Stimulated activated naive B cell treated with anti-CD40 and anti-IgM and Interleukin-4, amounts not matched to agents 10 μg/mL and 1 μg/mL and 100 μg/mL, for 72 hours (primary cell): Measurements from ENCODE around the gene TSPAN15.

ENCODE experiments used
- ATAC-seq, 2 donors: fragments of 150-1000 bp; cut with Tn5 transposase; replicated peaks; 2 replicates each; pipeline ENCODE4 v1.10.0; 2021; ENCODE audit warnings: moderate library complexity in 1 of 2
- DNase-seq: peaks from one replicate; pipeline ENCODE4 v3.0.0; 2021
- H3K27ac Mint-ChIP-seq: one replicate; pipeline ENCODE4 v1.8.0; 2022; ENCODE audit warnings: mild to moderate bottlenecking, mixed read lengths
- H3K27me3 Mint-ChIP-seq, 2 donors: one replicate each; pipeline ENCODE4 v1.8.0; 2022; ENCODE audit warnings: mixed read lengths in 2 of 2
- H3K36me3 Mint-ChIP-seq, 2 donors: one replicate each; pipeline ENCODE4 v1.8.0; 2022; ENCODE audit warnings: mixed read lengths in 2 of 2, mild to moderate bottlenecking in 1 of 2
- H3K4me1 Mint-ChIP-seq, 2 donors: one replicate each; pipeline ENCODE4 v1.8.0; 2022; ENCODE audit warnings: mixed read lengths in 2 of 2, mild to moderate bottlenecking in 1 of 2
- H3K4me3 Mint-ChIP-seq, 2 donors: one replicate each; pipeline ENCODE4 v1.8.0; 2022; ENCODE audit warnings: mild to moderate bottlenecking in 2 of 2, mixed read lengths in 2 of 2, moderate library complexity in 1 of 2
- H3K9me3 Mint-ChIP-seq, 2 donors: one replicate each; pipeline ENCODE4 v1.8.0; 2022; ENCODE audit warnings: mixed read lengths in 2 of 2, mild to moderate bottlenecking in 1 of 2

Gene TSPAN15

GRCh38 chr10:69451209-69451783 lies at the start of gene TSPAN15:
TSS of gene TSPAN15 (plus strand) at chr10:69451465. CDS start at chr10:69451595, 130 bp downstream.
- DNase-seq, result peak; percentile 62
- Mint-ChIP-seq H3K9me3 (no peaks in the 10 kb centered on the region), H3K36me3 (peaks cover 0 to 1% of the 10 kb centered on the region in 2 donors), H3K4me3 (peak within 1 kb of the TSS; percentile 82 to 92), H3K27ac (peak within 1 kb of the TSS; percentile 53), H3K4me1 (peaks cover 7 to 10% of the 10 kb centered on the region in 2 donors), H3K27me3 (peaks cover 25 to 48% of the 10 kb centered on the region in 2 donors)
- ATAC-seq, result peak; percentile 92 to 94

- Mint-ChIP-seq H3K9me3 (no peaks in the 10 kb centered on the region), H3K27ac (peak overlapping the region; percentile 47), H3K4me3 (no peak overlapping the region), H3K36me3 (peaks cover 44 to 48% of the 10 kb centered on the region in 2 donors), H3K4me1 (peaks cover 0 to 6% of the 10 kb centered on the region in 2 donors), H3K27me3 (no peaks in the 10 kb centered on the region)
- ATAC-seq (no peak), DNase-seq (no peak)
Observed at GRCh38 chr10:69402386-69402785, 48.9 kb upstream of the TSPAN15 start.

- Mint-ChIP-seq H3K27ac (no peak overlapping the region), H3K27me3 (no peaks in the 10 kb centered on the region), H3K9me3 (no peaks in the 10 kb centered on the region), H3K4me3 (no peak overlapping the region), H3K4me1 (peaks cover 4 to 11% of the 10 kb centered on the region in 2 donors), H3K36me3 (peaks cover 44 to 47% of the 10 kb centered on the region in 2 donors)
- no peak for DNase-seq
- no peak for ATAC-seq
Observed at GRCh38 chr10:69403066-69403465, 48.2 kb upstream of the TSPAN15 start.

DNA sequence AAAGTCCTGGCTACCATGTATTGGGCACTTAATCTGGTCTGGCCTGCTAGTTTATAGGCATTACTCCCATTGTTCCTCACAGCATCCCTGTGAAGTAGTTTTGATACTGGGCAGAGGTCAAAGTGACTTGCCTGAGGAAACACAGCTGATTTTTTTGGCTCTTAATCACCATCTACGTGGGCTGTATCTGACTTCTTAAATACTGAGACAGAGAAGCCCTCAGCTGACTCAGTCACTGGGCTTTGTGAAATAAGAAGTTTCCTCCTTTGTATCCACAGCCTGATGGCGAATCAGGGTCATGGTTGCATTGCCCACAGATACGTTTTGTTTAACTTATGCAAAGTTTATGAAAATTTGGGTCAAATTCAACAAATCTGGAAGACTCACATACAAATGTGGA lies 47.7 kb upstream of the TSPAN15 start:
- no peak for DNase-seq
- H3K9me3 Mint-ChIP-seq, result no peaks in the 10 kb centered on the region
- H3K27ac Mint-ChIP-seq, result no peak overlapping the region
- no peak overlapping the region for H3K4me3 Mint-ChIP-seq
- H3K27me3 Mint-ChIP-seq, result no peaks in the 10 kb centered on the region
- ATAC-seq, result no peak
- peaks cover 7 to 16% of the 10 kb centered on the region in 2 donors for H3K4me1 Mint-ChIP-seq
- peaks cover 42 to 43% of the 10 kb centered on the region in 2 donors for H3K36me3 Mint-ChIP-seq

DNA sequence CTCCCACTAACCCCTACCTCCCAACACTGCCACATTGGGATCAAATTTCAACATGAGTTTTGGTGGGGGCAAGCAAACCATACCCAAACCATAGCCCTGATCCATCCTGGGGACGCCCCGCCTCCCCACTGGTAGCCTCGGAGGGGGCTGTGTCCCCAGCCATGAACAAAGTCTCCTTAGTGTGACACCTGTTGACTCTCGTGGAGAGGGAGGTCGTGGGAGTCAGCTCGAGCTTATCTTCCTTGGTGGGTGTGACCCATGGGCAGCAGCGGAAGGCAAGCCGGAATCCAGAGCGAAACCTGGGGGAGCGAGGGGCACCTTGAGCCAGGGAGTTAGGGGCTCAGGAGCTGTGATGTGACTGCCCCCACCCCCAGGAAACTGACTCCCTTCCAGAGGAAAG lies 46.5 kb upstream of the TSPAN15 start:
- no peak for DNase-seq
- Mint-ChIP-seq H3K27me3 (no peaks in the 10 kb centered on the region), H3K4me1 (peaks cover 9 to 25% of the 10 kb centered on the region in 2 donors), H3K9me3 (no peaks in the 10 kb centered on the region), H3K4me3 (no peak overlapping the region), H3K36me3 (peaks cover 33 to 36% of the 10 kb centered on the region in 2 donors), H3K27ac (no peak overlapping the region)
- no peak for ATAC-seq

DNA sequence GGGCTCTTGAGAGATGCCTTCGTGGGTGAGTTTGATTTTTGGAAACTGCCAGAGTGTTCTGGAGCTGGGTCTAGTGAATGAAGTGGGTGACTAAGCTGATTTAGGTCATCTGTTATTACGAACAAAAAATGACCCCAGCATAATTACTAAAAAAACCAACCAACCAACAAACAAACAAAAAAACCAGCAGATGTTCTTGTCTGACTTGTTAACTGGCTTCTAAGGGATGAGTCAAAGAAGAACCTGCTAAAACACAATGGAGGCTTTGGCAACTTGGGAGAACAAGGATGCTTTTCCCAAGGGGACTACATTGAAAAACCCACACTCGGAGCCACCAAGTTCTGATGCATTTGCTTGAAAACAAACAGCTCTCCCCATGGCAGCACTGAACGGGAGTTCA lies 46.0 kb upstream of the TSPAN15 start:
- no peaks in the 10 kb centered on the region for H3K27me3 Mint-ChIP-seq
- peaks cover 31 to 36% of the 10 kb centered on the region in 2 donors for H3K36me3 Mint-ChIP-seq
- no peak overlapping the region for H3K4me3 Mint-ChIP-seq
- peaks cover 12 to 30% of the 10 kb centered on the region in 2 donors for H3K4me1 Mint-ChIP-seq
- ATAC-seq, result no peak
- no peak overlapping the region for H3K27ac Mint-ChIP-seq
- no peaks in the 10 kb centered on the region for H3K9me3 Mint-ChIP-seq
- no peak for DNase-seq

- DNase-seq (no peak), ATAC-seq (no peak)
- Mint-ChIP-seq H3K9me3 (no peaks in the 10 kb centered on the region), H3K4me1 (peaks cover 17 to 41% of the 10 kb centered on the region in 2 donors), H3K36me3 (peaks cover 20 to 27% of the 10 kb centered on the region in 2 donors), H3K27ac (no peak overlapping the region), H3K27me3 (no peaks in the 10 kb centered on the region), H3K4me3 (no peak overlapping the region)
Observed at GRCh38 chr10:69406302-69406811, 44.9 kb upstream of the TSPAN15 start.

DNA sequence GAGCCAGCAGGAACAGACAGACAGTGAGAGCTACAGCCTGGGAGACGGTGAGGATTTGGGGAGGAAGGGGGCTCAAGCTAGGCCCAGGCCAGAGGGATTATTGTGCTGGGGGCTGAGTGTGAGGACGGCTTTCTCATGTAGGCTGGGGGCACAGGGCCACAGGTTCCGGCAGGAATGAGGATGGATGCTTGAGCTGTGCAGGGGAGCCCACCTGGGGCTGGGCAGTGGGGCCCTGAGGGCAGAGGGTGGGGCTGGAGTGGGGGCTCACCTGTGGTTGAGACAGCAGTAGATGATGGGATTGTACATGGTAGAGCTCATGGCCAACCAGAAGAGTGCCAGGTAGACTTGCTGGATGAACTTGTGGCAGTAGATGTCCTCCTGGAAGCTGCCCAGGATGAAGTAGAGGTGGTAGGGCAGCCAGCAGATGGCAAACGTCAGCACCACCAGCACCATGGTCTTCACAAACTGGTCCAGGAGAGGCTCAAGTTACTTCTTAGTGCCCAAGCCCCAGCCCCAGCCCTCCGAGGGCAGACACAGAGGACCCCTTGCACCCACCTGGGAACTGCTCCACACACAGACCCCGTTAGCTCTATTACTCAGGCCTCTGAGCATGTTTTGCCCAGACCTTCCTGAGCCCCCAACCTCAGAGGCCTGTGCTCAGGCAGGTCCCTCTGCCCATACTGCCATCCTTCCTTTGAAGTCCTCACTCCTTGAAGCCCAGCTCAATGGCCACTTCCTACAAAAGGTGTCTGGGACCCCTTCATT lies 44.3 kb upstream of the TSPAN15 start:
- Mint-ChIP-seq H3K4me1 (peaks cover 17 to 42% of the 10 kb centered on the region in 2 donors), H3K9me3 (no peaks in the 10 kb centered on the region), H3K36me3 (peaks cover 16 to 21% of the 10 kb centered on the region in 2 donors), H3K27me3 (no peaks in the 10 kb centered on the region), H3K4me3 (no peak overlapping the region), H3K27ac (peak overlapping the region; percentile 5)
- no peak for DNase-seq
- ATAC-seq, result no peak

- ATAC-seq, result no peak
- no peaks in the 10 kb centered on the region for H3K27me3 Mint-ChIP-seq
- H3K27ac Mint-ChIP-seq, result peak overlapping the region; percentile 80
- no peaks in the 10 kb centered on the region for H3K9me3 Mint-ChIP-seq
- no peak for DNase-seq
- H3K36me3 Mint-ChIP-seq, result peaks cover 11 to 13% of the 10 kb centered on the region in 2 donors
- peak overlapping the region; percentile 18 to 70 for H3K4me3 Mint-ChIP-seq
- peaks cover 17 to 42% of the 10 kb centered on the region in 2 donors for H3K4me1 Mint-ChIP-seq
Observed at GRCh38 chr10:69407621-69408301, 43.5 kb upstream of the TSPAN15 start.

DNA sequence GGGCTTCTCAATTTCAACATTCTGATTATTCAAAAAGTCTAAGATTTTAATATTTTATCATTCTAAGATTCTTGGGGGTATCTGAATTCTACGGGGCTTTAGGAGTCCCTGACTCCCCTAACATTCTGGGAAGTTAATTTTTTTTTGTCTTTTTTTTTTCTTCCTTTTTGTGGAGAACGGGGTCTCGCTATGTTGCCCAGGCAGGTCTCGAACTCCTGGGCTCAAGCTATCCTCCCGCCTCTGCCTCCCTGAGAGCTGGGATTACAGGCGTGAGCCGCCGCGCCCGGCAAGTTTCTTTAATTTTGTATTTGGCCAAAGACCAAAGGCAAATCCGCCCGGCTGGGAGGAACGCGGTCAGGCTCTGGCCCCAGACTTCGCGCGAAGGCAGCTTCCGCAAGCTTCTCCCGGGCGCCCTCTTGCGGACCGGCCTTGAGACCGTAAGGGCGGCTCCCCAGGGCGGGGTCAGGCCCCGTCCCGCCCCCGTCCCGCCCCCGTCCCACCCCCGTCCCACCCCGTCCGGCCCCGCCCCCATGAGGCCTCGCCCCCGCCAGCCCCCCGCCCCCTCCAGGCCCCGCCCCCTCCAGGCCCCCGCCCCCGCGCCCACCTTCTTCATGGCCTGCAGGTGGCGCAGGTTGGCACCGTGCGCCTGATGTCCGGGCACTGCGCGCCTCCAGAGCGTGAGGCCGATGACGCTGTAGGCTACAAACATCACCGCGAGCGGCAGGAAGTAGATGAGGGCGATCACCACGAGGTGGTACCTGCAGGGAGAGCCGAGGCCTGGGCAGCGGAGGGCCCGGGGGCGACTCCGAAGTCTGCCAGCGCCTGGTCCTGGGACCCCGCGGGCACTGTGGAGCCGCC lies 42.7 kb upstream of the TSPAN15 start:
- Mint-ChIP-seq H3K4me1 (peaks cover 19 to 47% of the 10 kb centered on the region in 2 donors), H3K27me3 (peaks cover 0 to 4% of the 10 kb centered on the region in 2 donors), H3K9me3 (no peaks in the 10 kb centered on the region), H3K36me3 (peaks cover 7 to 9% of the 10 kb centered on the region in 2 donors), H3K4me3 (peak overlapping the region; percentile 78 to 88), H3K27ac (peak overlapping the region; percentile 90)
- peak; percentile 89 for ATAC-seq
- peak; percentile 84 for DNase-seq

GRCh38 chr10:69409176-69409495 lies 42.1 kb upstream of the TSPAN15 start:
- H3K4me3 Mint-ChIP-seq, result peak overlapping the region; percentile 62 to 79
- H3K4me1 Mint-ChIP-seq, result peaks cover 19 to 47% of the 10 kb centered on the region in 2 donors
- no peaks in the 10 kb centered on the region for H3K9me3 Mint-ChIP-seq
- H3K27me3 Mint-ChIP-seq, result peaks cover 0 to 4% of the 10 kb centered on the region in 2 donors
- no peak for DNase-seq
- H3K36me3 Mint-ChIP-seq, result peaks cover 7 to 9% of the 10 kb centered on the region in 2 donors
- no peak for ATAC-seq
- H3K27ac Mint-ChIP-seq, result peak overlapping the region; percentile 79

GRCh38 chr10:69409968-69410367 lies 41.3 kb upstream of the TSPAN15 start:
- no peaks in the 10 kb centered on the region for H3K9me3 Mint-ChIP-seq
- peak; percentile 75 to 76 for ATAC-seq
- DNase-seq, result peak; percentile 74
- H3K27ac Mint-ChIP-seq, result peak overlapping the region; percentile 72
- H3K4me3 Mint-ChIP-seq, result no peak overlapping the region
- H3K36me3 Mint-ChIP-seq, result peaks cover 0 to under 1% of the 10 kb centered on the region in 2 donors
- peaks cover 0 to 5% of the 10 kb centered on the region in 2 donors for H3K27me3 Mint-ChIP-seq
- H3K4me1 Mint-ChIP-seq, result peaks cover 19 to 47% of the 10 kb centered on the region in 2 donors

DNA sequence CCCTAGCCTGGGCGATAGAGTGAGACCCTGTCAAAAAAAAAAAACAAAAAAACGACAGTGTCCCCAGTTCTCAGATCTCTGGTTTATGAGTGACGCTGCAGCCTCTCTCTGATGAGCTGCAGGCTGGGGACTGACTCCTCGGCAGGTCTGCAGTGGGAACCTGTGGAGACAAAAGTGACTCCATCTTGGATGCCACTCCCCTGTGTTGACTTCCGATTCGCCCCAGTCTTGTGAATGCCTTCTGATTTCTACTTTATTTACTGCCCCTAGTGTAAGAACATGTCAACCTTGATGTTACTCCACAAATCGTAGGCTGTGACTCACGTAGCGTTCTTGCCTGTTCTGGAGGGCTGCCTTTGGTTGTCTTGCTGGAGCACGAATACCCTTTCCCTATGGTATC lies 40.8 kb upstream of the TSPAN15 start:
- H3K36me3 Mint-ChIP-seq, result no peaks in the 10 kb centered on the region
- H3K9me3 Mint-ChIP-seq, result no peaks in the 10 kb centered on the region
- DNase-seq, result no peak
- H3K4me3 Mint-ChIP-seq, result no peak overlapping the region
- peaks cover 19 to 47% of the 10 kb centered on the region in 2 donors for H3K4me1 Mint-ChIP-seq
- H3K27me3 Mint-ChIP-seq, result peaks cover 0 to 10% of the 10 kb centered on the region in 2 donors
- no peak for ATAC-seq
- H3K27ac Mint-ChIP-seq, result no peak overlapping the region
